ENCODE results near the gene UGT1A10.

The UGT1A10 gene

GRCh38 chr2:233816334-233816733 lies 180.1 kb downstream of the UGT1A10 start:
- H3K36me3 ChIP-seq (ENCODE audit: control insufficient read depth, insufficient read depth, low read length), result no peaks in the 10 kb centered on the region
- TF ChIP-seq CTCF (IDR thresholded peaks at IDR 0.05; ENCODE audit: insufficient read depth, low read length, poor library complexity, severe bottlenecking), result no peak
- H3K27me3 ChIP-seq (replicated peaks; ENCODE audit: control insufficient read depth, insufficient read depth, low read length), result 0 out of 2 replicates have a peak, but pooled peaks cover 2% of the 10 kb centered on the region
- DNase-seq (ENCODE audit: extremely low read depth, insufficient read length), result no peak
- H3K4me3 ChIP-seq (replicated peaks; ENCODE audit: low read depth, low read length), result no peak overlapping the region

- H3K36me3 ChIP-seq (ENCODE audit: control insufficient read depth, insufficient read depth, low read length), result no peaks in the 10 kb centered on the region
- 0 out of 2 replicates have a peak, but pooled peaks cover 2% of the 10 kb centered on the region for H3K27me3 ChIP-seq (replicated peaks; ENCODE audit: control insufficient read depth, insufficient read depth, low read length)
- no peak overlapping the region for H3K4me3 ChIP-seq (replicated peaks; ENCODE audit: low read depth, low read length)
- no peak for DNase-seq (ENCODE audit: extremely low read depth, insufficient read length)
- TF ChIP-seq CTCF (IDR thresholded peaks at IDR 0.05; ENCODE audit: insufficient read depth, low read length, poor library complexity, severe bottlenecking), result no peak
These were observed 180.5 kb downstream of the UGT1A10 start for GRCh38 chr2:233816771-233817170.

- TF ChIP-seq CTCF (IDR thresholded peaks at IDR 0.05; ENCODE audit: insufficient read depth, low read length, poor library complexity, severe bottlenecking), result no peak
- Histone ChIP-seq H3K27me3 (replicated peaks; ENCODE audit: control insufficient read depth, insufficient read depth, low read length) (0 out of 2 replicates have a peak, but pooled peaks cover 2% of the 10 kb centered on the region), H3K4me3 (replicated peaks; ENCODE audit: low read depth, low read length) (no peak overlapping the region), H3K36me3 (ENCODE audit: control insufficient read depth, insufficient read depth, low read length) (no peaks in the 10 kb centered on the region)
- DNase-seq (ENCODE audit: extremely low read depth, insufficient read length), result no peak
These were observed 181.2 kb downstream of the UGT1A10 start for GRCh38 chr2:233817361-233817911.

- no peak for DNase-seq (ENCODE audit: extremely low read depth, insufficient read length)
- Histone ChIP-seq H3K4me3 (replicated peaks; ENCODE audit: low read depth, low read length) (no peak overlapping the region), H3K27me3 (replicated peaks; ENCODE audit: control insufficient read depth, insufficient read depth, low read length) (peaks cover 2% of the 10 kb centered on the region; the same call in 1 of the 2 replicates), H3K36me3 (ENCODE audit: control insufficient read depth, insufficient read depth, low read length) (no peaks in the 10 kb centered on the region)
- TF ChIP-seq CTCF (IDR thresholded peaks at IDR 0.05; ENCODE audit: insufficient read depth, low read length, poor library complexity, severe bottlenecking), result no peak
These were observed 181.9 kb downstream of the UGT1A10 start for GRCh38 chr2:233817995-233818638.

- DNase-seq (ENCODE audit: extremely low read depth, insufficient read length), result no peak
- Histone ChIP-seq H3K36me3 (ENCODE audit: control insufficient read depth, insufficient read depth, low read length) (no peaks in the 10 kb centered on the region), H3K4me3 (replicated peaks; ENCODE audit: low read depth, low read length) (no peak overlapping the region), H3K27me3 (replicated peaks; ENCODE audit: control insufficient read depth, insufficient read depth, low read length) (peaks cover 2% of the 10 kb centered on the region; the same call in 1 of the 2 replicates)
- TF ChIP-seq CTCF (IDR thresholded peaks at IDR 0.05; ENCODE audit: insufficient read depth, low read length, poor library complexity, severe bottlenecking), result no peak
These were observed 182.7 kb downstream of the UGT1A10 start for GRCh38 chr2:233818639-233819621.

All from GM06990 (cell line).